ENCODE measurements around the gene ADAM17. TPM values are rescaled to one million over a fixed set of nuclear protein-coding genes. Genes with fewer than 3 reads are reported as not detected.

The ADAM17 gene
- total RNA-seq, 2 experiments from 2014 or later, result 20.2 to 23.1 TPM

- ChIA-PET CTCF (interaction anchor here (0.6 to 1.0 kb wide), 5 partner anchors 19 to 577 kb away, joined by 3 to 4 read pairs (median 3); no protein-coding TSS in a partner anchor), POLR2A (no interaction called here)
- DNase-seq, result no peak
- peaks cover 46% of the 10 kb centered on the region for H3K36me3 Mint-ChIP-seq (ENCODE audit: low read depth)
- intact Hi-C loops (cut with DNase I, micrococcal nuclease), result loop anchor here (5.0 to 10.0 kb wide), 4 partner anchors 51 to 971 kb away; partner anchors contain the start of genes CPSF3 (in 1 of the 2), ITGB1BP1 (in 1 of the 2), ODC1 (in 1 of the 2) and YWHAQ (in 1 of the 2)
- no peaks in the 10 kb centered on the region for H3K27me3 Mint-ChIP-seq
- H3K4me1 Mint-ChIP-seq, result peaks cover 37% of the 10 kb centered on the region
- H3K27ac Mint-ChIP-seq, result peak overlapping the region; percentile 75
- ATAC-seq, result peak; percentile 26
- H3K9me3 Mint-ChIP-seq (ENCODE audit: low read depth), result no peaks in the 10 kb centered on the region
- H3K4me3 Mint-ChIP-seq, result peak overlapping the region; percentile 69
Measured at GRCh38 chr2:9473308-9473984, 82.2 kb downstream of the ADAM17 start.

- Mint-ChIP-seq H3K4me3 (peak overlapping the region; percentile 69), H3K27ac (no peak overlapping the region)
- CTCF ChIA-PET, result interaction anchor here (1.0 kb wide), 1 partner anchor 18 kb away, joined by 3 read pairs; no protein-coding TSS in a partner anchor
Measured at GRCh38 chr2:9472511-9472910, 83.1 kb downstream of the ADAM17 start.

GRCh38 chr2:9471206-9471605 lies 84.4 kb downstream of the ADAM17 start:
- Mint-ChIP-seq H3K4me1 (peaks cover 16% of the 10 kb centered on the region), H3K4me3 (no peak overlapping the region), H3K27me3 (no peaks in the 10 kb centered on the region), H3K36me3 (ENCODE audit: low read depth) (peaks cover 42% of the 10 kb centered on the region), H3K9me3 (ENCODE audit: low read depth) (no peaks in the 10 kb centered on the region), H3K27ac (no peak overlapping the region)
- ATAC-seq, result no peak
- CTCF ChIA-PET, result no interaction called here
- intact Hi-C loops (cut with DNase I, micrococcal nuclease), result loop anchor here (5.0 to 10.0 kb wide), 4 partner anchors 49 to 974 kb away; partner anchors contain the start of genes CPSF3 (in 1 of the 2), ITGB1BP1 (in 1 of the 2), ODC1 (in 1 of the 2) and YWHAQ (in 1 of the 2)
- DNase-seq, result no peak
- POLR2A ChIA-PET, result interaction anchor here (0.7 kb wide), 1 partner anchor 14 kb away, joined by 3 read pairs; no protein-coding TSS in a partner anchor

More at GRCh38 chr2:9472511-9472910, 83.1 kb downstream of the ADAM17 start:
- intact Hi-C loops (cut with DNase I, micrococcal nuclease), result loop anchor here (5.0 to 10.0 kb wide), 4 partner anchors 50 to 972 kb away; partner anchors contain the start of genes CPSF3 (in 1 of the 2), ITGB1BP1 (in 1 of the 2), ODC1 (in 1 of the 2) and YWHAQ (in 1 of the 2)
- DNase-seq, result no peak
- POLR2A ChIA-PET, result no interaction called here
- no peak for ATAC-seq
- Mint-ChIP-seq H3K4me1 (peaks cover 27% of the 10 kb centered on the region), H3K9me3 (ENCODE audit: low read depth) (no peaks in the 10 kb centered on the region), H3K36me3 (ENCODE audit: low read depth) (peaks cover 47% of the 10 kb centered on the region), H3K27me3 (no peaks in the 10 kb centered on the region)

GRCh38 chr2:9467687-9468086 lies 87.9 kb downstream of the ADAM17 start:
- POLR2A ChIA-PET, result no interaction called here
- intact Hi-C loops (cut with DNase I, micrococcal nuclease), result no loop called here
- H3K27me3 Mint-ChIP-seq, result no peaks in the 10 kb centered on the region
- no peak for DNase-seq
- CTCF ChIA-PET, result no interaction called here
- H3K27ac Mint-ChIP-seq, result no peak overlapping the region
- H3K36me3 Mint-ChIP-seq (ENCODE audit: low read depth), result peaks cover 38% of the 10 kb centered on the region
- no peak for ATAC-seq
- peaks cover 9% of the 10 kb centered on the region for H3K4me1 Mint-ChIP-seq
- no peaks in the 10 kb centered on the region for H3K9me3 Mint-ChIP-seq (ENCODE audit: low read depth)
- H3K4me3 Mint-ChIP-seq, result no peak overlapping the region

DNA sequence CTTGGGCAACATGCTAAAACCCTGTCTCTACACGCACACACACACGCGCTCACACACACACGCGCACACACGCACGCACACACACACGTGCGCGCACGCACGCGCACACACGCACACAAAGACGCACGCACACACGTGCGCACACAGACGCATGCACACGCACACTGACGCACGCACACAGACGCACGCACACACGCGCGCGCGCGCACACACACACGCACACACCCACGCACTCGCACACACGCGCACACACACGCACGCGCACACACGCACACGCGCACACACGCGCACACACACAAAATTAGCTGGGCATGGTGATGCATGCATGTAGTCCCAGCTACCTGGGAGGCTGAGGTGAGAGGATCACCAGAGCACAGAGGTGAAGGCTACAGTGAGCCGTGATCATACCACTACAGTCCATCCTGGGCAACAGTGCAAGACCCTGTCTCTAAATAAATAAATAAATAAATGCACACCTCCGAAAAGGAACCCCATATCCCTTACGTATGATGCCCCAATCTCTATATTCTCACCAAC lies 89.4 kb downstream of the ADAM17 start:
- ChIA-PET CTCF (interaction anchor here (1.0 kb wide), 1 partner anchor 17 kb away, joined by 3 read pairs; no protein-coding TSS in a partner anchor), POLR2A (no interaction called here)
- peaks cover 38% of the 10 kb centered on the region for H3K36me3 Mint-ChIP-seq (ENCODE audit: low read depth)
- intact Hi-C loops (cut with DNase I, micrococcal nuclease), result no loop called here
- DNase-seq (no peak), ATAC-seq (no peak)
- peaks cover 9% of the 10 kb centered on the region for H3K4me1 Mint-ChIP-seq
- H3K27ac Mint-ChIP-seq, result no peak overlapping the region
- no peaks in the 10 kb centered on the region for H3K27me3 Mint-ChIP-seq
- no peaks in the 10 kb centered on the region for H3K9me3 Mint-ChIP-seq (ENCODE audit: low read depth)
- H3K4me3 Mint-ChIP-seq, result no peak overlapping the region

GRCh38 chr2:9465170-9465569 lies 90.5 kb downstream of the ADAM17 start:
- ATAC-seq, result no peak
- CTCF ChIA-PET, result interaction anchor here (1.0 kb wide), 1 partner anchor 18 kb away, joined by 3 read pairs; no protein-coding TSS in a partner anchor
- Mint-ChIP-seq H3K9me3 (ENCODE audit: low read depth) (no peaks in the 10 kb centered on the region), H3K4me1 (peaks cover 9% of the 10 kb centered on the region), H3K27me3 (no peaks in the 10 kb centered on the region), H3K36me3 (ENCODE audit: low read depth) (peaks cover 38% of the 10 kb centered on the region), H3K27ac (no peak overlapping the region), H3K4me3 (no peak overlapping the region)
- intact Hi-C loops (cut with DNase I, micrococcal nuclease), result no loop called here
- POLR2A ChIA-PET, result no interaction called here
- no peak for DNase-seq

- Mint-ChIP-seq H3K4me1 (peaks cover 9% of the 10 kb centered on the region), H3K27me3 (no peaks in the 10 kb centered on the region), H3K27ac (peak overlapping the region; percentile 62), H3K36me3 (ENCODE audit: low read depth) (peaks cover 34% of the 10 kb centered on the region), H3K9me3 (ENCODE audit: low read depth) (no peaks in the 10 kb centered on the region), H3K4me3 (no peak overlapping the region)
- POLR2A ChIA-PET, result no interaction called here
- intact Hi-C loops (cut with DNase I, micrococcal nuclease), result no loop called here
- ATAC-seq, result peak; percentile 88
- CTCF ChIA-PET, result no interaction called here
- DNase-seq, result peak; percentile 58
Measured at GRCh38 chr2:9463698-9464034, 92.0 kb downstream of the ADAM17 start.

DNA sequence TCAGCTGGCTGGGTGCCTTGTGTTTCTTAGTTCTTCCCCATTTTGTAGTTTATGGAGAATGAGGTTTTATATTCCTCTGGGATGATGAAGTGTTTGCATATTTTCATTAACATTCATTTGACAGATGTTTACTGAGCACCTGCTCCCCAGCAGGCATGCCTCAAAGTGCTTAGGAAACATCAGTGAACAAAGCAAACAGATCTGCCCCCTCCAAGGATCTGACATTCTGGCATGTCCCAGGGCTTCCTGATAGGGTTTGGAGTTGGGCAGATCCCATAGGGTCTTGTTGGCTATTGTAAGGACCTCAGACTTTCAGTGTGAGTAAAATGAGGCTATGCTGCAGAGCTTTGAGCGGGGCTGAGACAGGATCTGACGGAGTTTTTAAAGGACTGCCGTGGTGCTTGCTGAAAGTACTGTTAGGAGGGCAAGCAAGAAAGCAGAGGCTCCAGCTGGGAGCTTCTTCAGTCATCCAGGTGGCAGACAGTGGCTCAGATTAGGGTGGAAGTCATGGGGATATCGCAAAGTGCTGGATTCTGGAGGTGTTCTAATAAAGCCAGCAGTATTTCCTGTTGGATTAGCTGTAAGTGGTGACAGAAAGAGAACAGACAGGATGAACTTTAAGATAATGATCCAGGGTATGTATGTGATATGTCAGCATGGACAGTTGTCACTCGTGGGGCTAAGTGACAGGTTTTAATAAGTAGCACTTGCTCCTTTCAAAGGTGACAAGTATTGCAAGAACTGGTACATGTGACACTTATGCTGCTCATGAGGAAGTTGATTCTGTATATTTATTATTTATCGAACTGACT lies 92.5 kb downstream of the ADAM17 start:
- no peaks in the 10 kb centered on the region for H3K27me3 Mint-ChIP-seq
- no peak overlapping the region for H3K27ac Mint-ChIP-seq
- ATAC-seq (peak; percentile 26), DNase-seq (no peak)
- intact Hi-C loops (cut with DNase I, micrococcal nuclease), result no loop called here
- no peaks in the 10 kb centered on the region for H3K9me3 Mint-ChIP-seq (ENCODE audit: low read depth)
- H3K4me3 Mint-ChIP-seq, result no peak overlapping the region
- CTCF ChIA-PET, result no interaction called here
- POLR2A ChIA-PET, result no interaction called here
- peaks cover 9% of the 10 kb centered on the region for H3K4me1 Mint-ChIP-seq
- peaks cover 36% of the 10 kb centered on the region for H3K36me3 Mint-ChIP-seq (ENCODE audit: low read depth)

DNA sequence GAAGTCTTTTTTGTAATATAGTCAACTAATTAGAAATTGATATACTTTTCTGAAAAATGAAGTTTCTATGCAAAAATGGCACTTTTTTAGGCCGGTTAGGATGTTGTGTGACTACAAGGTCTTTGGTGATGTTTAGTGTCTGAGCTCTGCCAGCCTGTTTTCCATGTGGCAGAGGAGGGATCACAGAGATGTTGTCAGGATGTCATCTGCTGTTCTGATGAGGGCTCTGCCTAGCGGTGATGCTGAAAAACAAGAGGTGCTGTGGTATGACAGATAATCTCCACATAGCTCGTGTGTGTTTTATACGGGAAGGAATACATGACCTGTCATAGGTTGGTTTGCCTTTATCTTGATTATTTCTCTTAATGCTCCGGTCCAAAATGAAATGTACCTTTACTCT lies 93.3 kb downstream of the ADAM17 start:
- ATAC-seq (no peak), DNase-seq (no peak)
- ChIA-PET POLR2A (no interaction called here), CTCF (no interaction called here)
- H3K9me3 Mint-ChIP-seq (ENCODE audit: low read depth), result no peaks in the 10 kb centered on the region
- H3K36me3 Mint-ChIP-seq (ENCODE audit: low read depth), result peaks cover 39% of the 10 kb centered on the region
- no peaks in the 10 kb centered on the region for H3K27me3 Mint-ChIP-seq
- no peak overlapping the region for H3K27ac Mint-ChIP-seq
- no peak overlapping the region for H3K4me3 Mint-ChIP-seq
- H3K4me1 Mint-ChIP-seq, result peaks cover 9% of the 10 kb centered on the region
- intact Hi-C loops (cut with DNase I, micrococcal nuclease), result no loop called here

- DNase-seq, result no peak
- Mint-ChIP-seq H3K36me3 (ENCODE audit: low read depth) (peaks cover 39% of the 10 kb centered on the region), H3K27me3 (no peaks in the 10 kb centered on the region), H3K4me3 (no peak overlapping the region), H3K9me3 (ENCODE audit: low read depth) (no peaks in the 10 kb centered on the region), H3K4me1 (peaks cover 9% of the 10 kb centered on the region), H3K27ac (no peak overlapping the region)
- ATAC-seq, result no peak
- CTCF ChIA-PET, result no interaction called here
- intact Hi-C loops (cut with DNase I, micrococcal nuclease), result no loop called here
- POLR2A ChIA-PET, result no interaction called here
Measured at GRCh38 chr2:9461079-9461478, 94.6 kb downstream of the ADAM17 start.

DNA sequence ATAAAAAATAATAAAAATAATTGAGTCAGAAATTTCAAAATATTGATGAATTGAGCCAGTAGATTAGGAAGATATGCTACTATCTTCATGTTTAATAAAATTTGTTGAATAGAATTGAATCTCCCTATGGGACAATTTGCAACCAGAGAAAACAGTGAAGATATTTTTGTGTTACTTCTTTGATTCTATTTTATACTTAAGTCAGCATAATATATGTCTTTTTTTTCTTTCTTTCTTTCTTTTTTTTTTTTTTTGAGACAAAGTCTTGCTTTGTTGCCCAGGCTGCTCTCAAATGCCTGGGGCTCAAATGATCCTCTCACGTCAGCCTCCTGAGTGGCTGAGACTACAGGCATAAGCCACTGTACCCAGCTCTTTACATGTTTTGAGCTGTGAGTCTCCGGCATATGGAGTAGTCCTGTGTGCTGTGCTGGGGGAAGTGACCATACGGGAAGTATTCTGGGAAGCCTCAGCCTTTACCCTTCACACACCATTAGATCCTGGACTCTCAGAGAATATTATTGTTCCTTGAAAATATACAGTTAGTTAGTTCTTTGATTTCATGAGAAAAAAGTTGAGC lies 95.1 kb downstream of the ADAM17 start:
- ATAC-seq, result no peak
- CTCF ChIA-PET, result no interaction called here

More for the DNA sequence above, 95.1 kb downstream of the ADAM17 start:
- H3K9me3 Mint-ChIP-seq (ENCODE audit: low read depth), result no peaks in the 10 kb centered on the region
- H3K4me3 Mint-ChIP-seq, result no peak overlapping the region
- H3K36me3 Mint-ChIP-seq (ENCODE audit: low read depth), result peaks cover 36% of the 10 kb centered on the region
- H3K4me1 Mint-ChIP-seq, result peaks cover 9% of the 10 kb centered on the region
- no peak overlapping the region for H3K27ac Mint-ChIP-seq
- POLR2A ChIA-PET, result no interaction called here
- intact Hi-C loops (cut with DNase I, micrococcal nuclease), result no loop called here
- no peaks in the 10 kb centered on the region for H3K27me3 Mint-ChIP-seq
- no peak for DNase-seq

Data from activated CD4-positive, alpha-beta T cell treated with anti-CD3 and anti-CD28 coated beads for 36 hours (primary cell).